Left renal pelvis (tissue), 4 donors: ENCODE measurements around the gene CTSC. TPM values are rescaled to one million over a fixed set of nuclear protein-coding genes. Genes with fewer than 3 reads are reported as not detected.

Experiments used
- polyA plus RNA-seq, 4 donors: library from polyadenylated mRNA; unstranded; fragments of 120-200 nt; gene quantifications; one replicate each; pipeline ENCODE4 v1.2.1, GENCODE V29; 2013; ENCODE audit not compliant: insufficient read length in 4 of 4

Gene CTSC
- polyA plus RNA-seq, 4 donors = 206 to 355 (median 250) TPM

Other genes with a start within 250 kb of the CTSC start
- 10 to 100 TPM; 19.5 to 27.1 (median 22.4) TPM for gene RAB38, start 162.3 kb downstream of the CTSC start, polyA plus RNA-seq